BE2C (cell line): ENCODE measurements around the gene IGF2R.

Experiments
- DNase-seq: peaks from one replicate; pipeline ENCODE4 v3.0.0-alpha.2; 2020
- H3K27me3 ChIP-seq: fragments of 250-450 bp; sonication (Bioruptor Pico); 2 replicates; pipeline ENCODE4 v1.5.1; 2020; ENCODE audit warnings: mild to moderate bottlenecking
- H3K36me3 ChIP-seq: fragments of 250-450 bp; sonication (Bioruptor Pico); 2 replicates; pipeline ENCODE4 v1.5.1; 2020; ENCODE audit warnings: mild to moderate bottlenecking
- H3K4me1 ChIP-seq: fragments of 250-450 bp; sonication (Bioruptor Pico); 2 replicates; pipeline ENCODE4 v1.5.1; 2020
- H3K4me3 ChIP-seq: 2 replicates; pipeline ENCODE4 v1.5.1; 2011; ENCODE audit warnings: low read depth, low read length
- H3K9me3 ChIP-seq: fragments of 250-450 bp; sonication (Bioruptor Pico); 2 replicates; pipeline ENCODE4 v1.5.1; 2020
- TF ChIP-seq, protein P1 (sequence below): IDR thresholded peaks from 2 replicates; pipeline ENCODE4 v1.5.1; 2012; ENCODE audit warnings: mild to moderate bottlenecking, low read depth, low read length

Gene IGF2R

DNA sequence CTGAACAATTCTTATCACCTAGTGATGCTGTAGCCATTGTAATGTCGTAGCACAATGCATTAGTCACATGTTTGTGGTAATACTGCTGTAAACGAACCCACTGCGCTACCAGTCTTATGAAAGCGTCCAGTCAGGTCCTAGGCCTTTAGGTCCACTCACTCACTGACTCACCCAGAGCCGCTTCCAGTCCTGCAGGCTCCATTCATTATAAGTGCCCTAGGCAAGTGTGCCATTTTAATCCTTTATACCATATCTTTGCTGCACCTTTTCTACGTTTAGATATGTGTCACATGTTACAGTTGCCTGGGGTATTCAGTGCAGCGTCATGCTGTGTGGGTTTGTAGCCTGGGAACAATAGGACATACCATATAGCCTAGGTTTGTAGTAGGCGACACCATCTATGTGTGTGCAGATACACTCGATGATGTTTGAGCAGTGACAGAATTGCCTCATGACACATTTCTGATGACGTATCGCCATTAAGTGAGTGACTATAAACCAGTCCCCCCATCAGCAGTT lies 15.4 kb downstream of the IGF2R start:
- no peak for DNase-seq
- no peak overlapping the region for H3K4me3 ChIP-seq
- no peaks in the 10 kb centered on the region for H3K9me3 ChIP-seq
- TF ChIP-seq, protein P1, sequence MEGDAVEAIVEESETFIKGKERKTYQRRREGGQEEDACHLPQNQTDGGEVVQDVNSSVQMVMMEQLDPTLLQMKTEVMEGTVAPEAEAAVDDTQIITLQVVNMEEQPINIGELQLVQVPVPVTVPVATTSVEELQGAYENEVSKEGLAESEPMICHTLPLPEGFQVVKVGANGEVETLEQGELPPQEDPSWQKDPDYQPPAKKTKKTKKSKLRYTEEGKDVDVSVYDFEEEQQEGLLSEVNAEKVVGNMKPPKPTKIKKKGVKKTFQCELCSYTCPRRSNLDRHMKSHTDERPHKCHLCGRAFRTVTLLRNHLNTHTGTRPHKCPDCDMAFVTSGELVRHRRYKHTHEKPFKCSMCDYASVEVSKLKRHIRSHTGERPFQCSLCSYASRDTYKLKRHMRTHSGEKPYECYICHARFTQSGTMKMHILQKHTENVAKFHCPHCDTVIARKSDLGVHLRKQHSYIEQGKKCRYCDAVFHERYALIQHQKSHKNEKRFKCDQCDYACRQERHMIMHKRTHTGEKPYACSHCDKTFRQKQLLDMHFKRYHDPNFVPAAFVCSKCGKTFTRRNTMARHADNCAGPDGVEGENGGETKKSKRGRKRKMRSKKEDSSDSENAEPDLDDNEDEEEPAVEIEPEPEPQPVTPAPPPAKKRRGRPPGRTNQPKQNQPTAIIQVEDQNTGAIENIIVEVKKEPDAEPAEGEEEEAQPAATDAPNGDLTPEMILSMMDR = no peak
- H3K36me3 ChIP-seq = no peaks in the 10 kb centered on the region
- no peaks in the 10 kb centered on the region for H3K27me3 ChIP-seq
- no peaks in the 10 kb centered on the region for H3K4me1 ChIP-seq

DNA sequence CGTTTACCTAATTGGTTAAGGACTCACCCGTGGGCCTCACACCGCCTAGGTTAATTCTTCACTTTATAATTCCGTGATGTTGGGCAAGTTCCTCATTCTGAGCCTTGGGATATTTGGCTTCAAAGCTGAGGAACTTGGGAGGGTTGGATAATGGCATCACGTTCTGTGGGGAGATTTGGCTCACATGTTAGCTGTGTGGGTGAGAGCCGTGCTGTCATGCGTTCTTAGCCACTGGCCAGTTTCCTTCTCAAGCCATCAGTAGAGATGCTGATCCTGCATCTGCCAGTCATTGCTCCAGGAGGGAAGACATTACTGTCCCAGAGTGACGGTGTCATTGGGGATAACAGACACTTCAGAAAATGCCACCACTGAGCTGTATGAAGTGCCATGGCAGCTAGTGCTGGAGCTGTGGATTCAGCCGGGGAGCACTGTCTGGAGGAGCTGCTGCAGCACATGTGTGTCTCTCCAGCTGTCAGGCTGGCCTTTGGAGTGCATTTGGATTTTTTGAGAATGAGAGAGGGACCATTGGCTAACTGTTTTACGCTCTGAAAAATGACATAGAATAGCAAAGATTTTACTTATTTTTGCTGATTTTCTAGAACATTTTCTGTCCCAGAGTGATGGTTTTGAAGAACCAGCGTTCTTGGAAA lies 16.5 kb downstream of the IGF2R start:
- no peaks in the 10 kb centered on the region for H3K4me1 ChIP-seq

DNA sequence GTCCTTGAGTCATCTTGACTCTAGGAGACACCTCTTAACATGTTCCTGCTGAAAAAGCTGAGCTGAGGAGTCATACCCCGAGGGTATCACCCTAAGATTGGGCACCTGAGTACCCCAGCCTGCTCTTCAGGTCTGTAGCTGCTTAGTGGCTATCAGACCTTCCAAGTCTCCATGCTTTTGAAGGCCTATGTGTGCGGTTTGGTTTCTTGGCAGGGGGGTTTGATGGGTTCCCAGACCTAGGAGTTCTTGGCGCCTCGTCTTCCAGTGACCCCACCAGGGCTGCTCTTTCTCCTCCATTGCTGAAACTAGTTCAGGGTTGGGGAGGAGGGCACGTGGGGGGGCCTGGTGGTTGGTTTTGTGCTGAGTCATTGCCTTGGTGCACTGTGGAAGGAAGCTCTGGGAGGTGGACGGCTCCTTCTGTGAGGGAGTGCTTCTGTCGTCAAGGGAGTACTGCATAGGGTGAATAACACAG lies 20.1 kb downstream of the IGF2R start:
- Histone ChIP-seq H3K27me3 (no peaks in the 10 kb centered on the region), H3K4me3 (no peak overlapping the region), H3K36me3 (no peaks in the 10 kb centered on the region), H3K9me3 (no peaks in the 10 kb centered on the region), H3K4me1 (no peaks in the 10 kb centered on the region)
- no peak for DNase-seq
- TF ChIP-seq, protein P1 = no peak

More for the DNA sequence above, 16.5 kb downstream of the IGF2R start:
- H3K9me3 ChIP-seq = no peaks in the 10 kb centered on the region
- no peaks in the 10 kb centered on the region for H3K27me3 ChIP-seq
- no peak for DNase-seq
- TF ChIP-seq, protein P1 = no peak
- no peak overlapping the region for H3K4me3 ChIP-seq
- H3K36me3 ChIP-seq = no peaks in the 10 kb centered on the region

- no peak for DNase-seq
These were observed 20.9 kb downstream of the IGF2R start for GRCh38 chr6:159989492-159990480.

DNA sequence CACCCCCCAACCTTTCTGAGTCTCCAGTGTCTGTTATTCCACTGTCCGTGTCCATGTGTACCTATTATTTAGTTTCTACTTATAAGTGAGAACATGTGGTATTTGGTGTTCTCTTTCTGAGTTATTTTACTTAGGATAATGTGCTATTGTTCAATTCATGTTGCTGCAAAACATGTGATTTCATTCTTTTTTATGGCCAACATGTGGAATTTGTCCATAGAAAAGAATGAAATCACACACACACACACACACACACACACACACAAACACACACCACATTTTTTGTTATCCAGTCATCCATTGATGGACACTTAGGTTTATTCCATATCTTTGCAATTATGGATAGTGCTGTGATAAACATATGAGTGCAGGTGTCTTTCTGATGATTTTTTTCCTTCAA lies 23.5 kb downstream of the IGF2R start:
- peaks cover 7% of the 10 kb centered on the region; the same call in 1 of the 2 replicates for H3K36me3 ChIP-seq

More at GRCh38 chr6:159989492-159990480, 20.9 kb downstream of the IGF2R start:
- Histone ChIP-seq H3K9me3 (no peaks in the 10 kb centered on the region), H3K27me3 (no peaks in the 10 kb centered on the region), H3K36me3 (no peaks in the 10 kb centered on the region), H3K4me1 (no peaks in the 10 kb centered on the region), H3K4me3 (no peak overlapping the region)
- TF ChIP-seq, protein P1 = no peak

More for the DNA sequence above, 23.5 kb downstream of the IGF2R start:
- H3K4me1 ChIP-seq = no peaks in the 10 kb centered on the region
- H3K27me3 ChIP-seq = no peaks in the 10 kb centered on the region
- no peak for DNase-seq
- TF ChIP-seq, protein P1 = no peak
- no peaks in the 10 kb centered on the region; the same call in 1 of the 2 replicates for H3K9me3 ChIP-seq
- H3K4me3 ChIP-seq = no peak overlapping the region
